Measurements from ENCODE around the gene APOBEC2.
"Not testable (repeated sequence)": the region's sequence is repeated elsewhere in the genome, so short reads cannot be mapped to it uniquely, and the experiment has no call there.

The APOBEC2 gene

GRCh38 chr6:41014780-41015179 lies 38.2 kb upstream of the APOBEC2 start:
- no peak for DNase-seq (ENCODE audit: extremely low spot score)
- CTCF ChIA-PET, result interaction anchor here (1.3 to 6.8 kb wide), 3 partner anchors 11 to 16 kb away, joined by 6 to 59 read pairs (median 9); no protein-coding TSS in a partner anchor

GRCh38 chr6:41015860-41016259 lies 37.1 kb upstream of the APOBEC2 start:
- DNase-seq (ENCODE audit: extremely low spot score); POLR2A ChIA-PET: not testable (repeated sequence)
- CTCF ChIA-PET, result interaction anchor here (1.3 to 6.8 kb wide), 2 partner anchors 12 to 17 kb away, joined by 6 to 59 read pairs; no protein-coding TSS in a partner anchor

More at GRCh38 chr6:41014780-41015179, 38.2 kb upstream of the APOBEC2 start:
- POLR2A ChIA-PET, result no interaction called here
- TF ChIP-seq CTCF (IDR thresholded peaks at IDR 0.05; ENCODE audit: control extremely low read depth, extremely low read depth, low read depth, missing control alignments), result no peak

- ChIA-PET CTCF (interaction anchor here (1.5 to 6.8 kb wide), 2 partner anchors 10 to 23 kb away, joined by 6 to 59 read pairs; no protein-coding TSS in a partner anchor), POLR2A (interaction anchor here (0.7 kb wide), 1 partner anchor 11 kb away, joined by 3 read pairs; no protein-coding TSS in a partner anchor)
- DNase-seq (ENCODE audit: extremely low spot score), result no peak
- no peak for TF ChIP-seq CTCF (IDR thresholded peaks at IDR 0.05; ENCODE audit: control extremely low read depth, extremely low read depth, low read depth, missing control alignments)
These were observed 35.3 kb upstream of the APOBEC2 start for GRCh38 chr6:41017663-41018062.

- DNase-seq (ENCODE audit: extremely low spot score), result no peak
- ChIA-PET POLR2A (no interaction called here), CTCF (interaction anchor here (11.8 kb wide), 1 partner anchor 20 kb away, joined by 169 read pairs; the partner anchor contains the start of genes TSPO2 and UNC5CL)
- TF ChIP-seq CTCF (IDR thresholded peaks at IDR 0.05; ENCODE audit: control extremely low read depth, extremely low read depth, low read depth, missing control alignments), result no peak
These were observed 31.2 kb upstream of the APOBEC2 start for GRCh38 chr6:41021832-41022231.

GRCh38 chr6:41022294-41022693 lies 30.7 kb upstream of the APOBEC2 start:
- DNase-seq (ENCODE audit: extremely low spot score), result no peak
- TF ChIP-seq CTCF (IDR thresholded peaks at IDR 0.05; ENCODE audit: control extremely low read depth, extremely low read depth, low read depth, missing control alignments), result no peak
- POLR2A ChIA-PET, result no interaction called here
- CTCF ChIA-PET, result interaction anchor here (11.8 kb wide), 1 partner anchor 19 kb away, joined by 169 read pairs; the partner anchor contains the start of genes TSPO2 and UNC5CL

GRCh38 chr6:41023114-41023513 lies 29.9 kb upstream of the APOBEC2 start:
- TF ChIP-seq CTCF (IDR thresholded peaks at IDR 0.05; ENCODE audit: control extremely low read depth, extremely low read depth, low read depth, missing control alignments), result no peak
- no peak for DNase-seq (ENCODE audit: extremely low spot score)
- POLR2A ChIA-PET, result no interaction called here
- CTCF ChIA-PET, result interaction anchor here (2.6 to 11.8 kb wide), 2 partner anchors 18 to 24 kb away, joined by 7 to 169 read pairs; partner anchors contain the start of genes TSPO2 and UNC5CL

GRCh38 chr6:41025966-41026530 lies 27.0 kb upstream of the APOBEC2 start:
- ChIA-PET CTCF (interaction anchor here (0.7 to 11.8 kb wide), 12 partner anchors 9 to 1677 kb away, joined by 3 to 169 read pairs (median 9); partner anchors contain the start of genes APOBEC2, TSPO2 and UNC5CL), POLR2A (no interaction called here)
- no peak for DNase-seq (ENCODE audit: extremely low spot score)
- TF ChIP-seq CTCF (IDR thresholded peaks at IDR 0.05; ENCODE audit: control extremely low read depth, extremely low read depth, low read depth, missing control alignments), result no peak

Data from GM10248 (cell line).